Stimulated activated CD8-positive, alpha-beta memory T cell treated with anti-CD3 and anti-CD28 coated beads, Interleukin-4, amount 100 ng/mL, for 48 hours (primary cell): Measurements from ENCODE around the gene ANXA1.

Experiments used
- DNase-seq: peaks from one replicate; pipeline ENCODE4 v3.0.0-alpha.2; 2020

The ANXA1 gene, protein sequence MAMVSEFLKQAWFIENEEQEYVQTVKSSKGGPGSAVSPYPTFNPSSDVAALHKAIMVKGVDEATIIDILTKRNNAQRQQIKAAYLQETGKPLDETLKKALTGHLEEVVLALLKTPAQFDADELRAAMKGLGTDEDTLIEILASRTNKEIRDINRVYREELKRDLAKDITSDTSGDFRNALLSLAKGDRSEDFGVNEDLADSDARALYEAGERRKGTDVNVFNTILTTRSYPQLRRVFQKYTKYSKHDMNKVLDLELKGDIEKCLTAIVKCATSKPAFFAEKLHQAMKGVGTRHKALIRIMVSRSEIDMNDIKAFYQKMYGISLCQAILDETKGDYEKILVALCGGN

DNA sequence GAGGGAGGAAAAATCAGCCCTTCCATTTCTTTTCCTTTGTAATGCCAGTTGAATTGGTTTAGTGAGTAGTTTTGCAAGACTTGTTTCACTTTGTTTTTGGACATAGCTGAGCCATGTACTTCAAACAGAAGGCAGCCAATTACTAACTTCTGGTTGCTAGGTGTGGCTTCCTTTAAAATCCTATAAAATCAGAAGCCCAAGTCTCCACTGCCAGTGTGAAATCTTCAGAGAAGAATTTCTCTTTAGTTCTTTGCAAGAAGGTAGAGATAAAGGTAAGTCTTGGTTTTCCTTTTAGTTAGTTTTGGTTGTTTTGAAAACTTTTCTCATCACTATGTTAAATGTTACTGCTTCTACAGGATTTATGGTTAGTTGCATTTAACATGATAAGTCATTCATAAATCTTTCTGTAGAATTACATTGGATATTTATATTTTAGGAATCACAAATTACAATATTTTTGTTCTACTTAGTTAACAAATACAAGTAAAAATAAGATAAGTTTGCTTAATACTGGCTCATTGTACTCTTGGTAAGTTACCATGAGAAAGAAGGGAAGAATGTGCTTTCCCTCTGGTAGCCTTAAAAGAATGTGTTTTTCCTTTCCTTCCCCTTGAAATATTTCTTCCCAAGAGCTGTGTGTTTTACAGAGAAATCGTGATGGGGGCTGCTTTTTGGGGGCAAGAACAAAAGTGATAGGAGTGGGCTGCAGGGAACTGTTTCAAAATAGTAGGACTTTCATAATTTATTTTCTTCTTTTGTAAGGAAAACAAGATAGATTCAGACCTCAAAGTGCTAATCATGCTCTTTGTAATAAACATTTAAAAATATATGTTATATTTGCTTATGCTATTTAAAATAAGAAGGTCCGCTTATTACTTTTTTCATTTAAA lies at the start of gene ANXA1:
TSS of gene ANXA1 (plus strand) at position 213 of the 890 bp plus-strand sequence. CDS start 6,671 bp downstream, outside the sequence.
- DNase-seq, result no peak

DNA sequence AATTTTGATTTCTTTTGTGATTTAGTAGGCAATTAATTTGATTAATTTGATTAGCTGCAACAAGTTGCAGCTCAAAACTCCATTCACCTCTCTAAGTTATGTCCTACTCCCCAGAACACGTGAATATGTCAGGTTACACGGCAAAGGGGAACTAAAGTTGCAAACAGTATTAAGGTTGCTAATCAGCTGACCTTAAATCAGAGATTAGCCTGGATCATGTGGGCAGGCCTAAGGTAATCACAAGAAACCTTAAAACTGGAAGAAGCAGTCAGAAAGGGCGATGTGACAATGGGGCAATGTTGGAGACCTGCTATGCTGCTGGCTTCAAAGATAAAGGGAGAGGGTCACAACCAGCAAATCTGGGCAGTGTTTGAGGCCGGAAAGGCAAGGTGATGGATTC lies 47.3 kb upstream of the ANXA1 start:
- DNase-seq, result no peak

DNA sequence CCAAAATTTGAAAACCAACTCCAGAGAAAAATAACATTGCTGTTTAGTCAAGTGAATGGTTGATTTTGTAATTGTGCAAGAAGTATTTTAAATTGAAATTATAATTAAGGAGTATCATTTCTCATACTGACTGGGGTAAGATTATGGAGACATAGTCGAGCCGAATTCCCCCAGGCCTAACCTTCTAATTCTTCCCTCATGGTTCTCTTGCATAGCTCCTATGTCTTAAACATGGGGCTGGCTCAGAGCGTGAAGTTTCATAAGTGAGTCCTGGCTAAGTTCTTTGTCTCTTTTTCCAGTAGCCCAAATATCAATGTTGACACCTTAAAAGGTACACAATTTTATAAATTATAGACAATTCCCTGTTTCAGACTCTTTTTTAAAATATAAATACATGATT lies 46.7 kb upstream of the ANXA1 start:
- DNase-seq, result no peak

DNA sequence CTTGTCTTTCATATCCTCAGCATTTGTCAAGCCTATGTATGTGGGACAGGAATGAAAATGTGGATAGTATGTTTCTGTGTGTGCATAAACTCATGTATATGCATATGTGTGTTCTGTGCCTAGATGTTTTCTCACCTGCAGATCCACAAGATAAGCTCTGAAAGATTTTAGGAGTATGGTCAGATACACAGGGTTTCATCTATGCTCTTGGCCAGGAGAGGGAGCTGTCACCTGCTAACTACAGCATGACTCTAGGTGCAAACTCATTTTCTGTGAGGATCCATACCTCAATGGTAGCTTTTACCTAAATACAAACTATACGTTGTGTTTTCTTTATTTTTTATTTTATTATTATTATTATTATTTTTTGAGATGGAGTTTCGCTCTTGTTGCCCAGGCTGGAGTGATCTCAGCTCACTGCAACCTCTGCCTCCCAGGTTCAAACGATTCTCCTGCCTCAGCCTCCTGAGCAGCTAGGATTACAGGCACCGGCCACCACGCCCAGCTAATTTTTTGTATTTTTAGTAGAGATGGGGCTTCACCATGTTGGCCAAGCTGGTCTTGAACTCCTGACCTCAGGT lies 44.1 kb upstream of the ANXA1 start:
- peak; percentile 65 for DNase-seq

DNA sequence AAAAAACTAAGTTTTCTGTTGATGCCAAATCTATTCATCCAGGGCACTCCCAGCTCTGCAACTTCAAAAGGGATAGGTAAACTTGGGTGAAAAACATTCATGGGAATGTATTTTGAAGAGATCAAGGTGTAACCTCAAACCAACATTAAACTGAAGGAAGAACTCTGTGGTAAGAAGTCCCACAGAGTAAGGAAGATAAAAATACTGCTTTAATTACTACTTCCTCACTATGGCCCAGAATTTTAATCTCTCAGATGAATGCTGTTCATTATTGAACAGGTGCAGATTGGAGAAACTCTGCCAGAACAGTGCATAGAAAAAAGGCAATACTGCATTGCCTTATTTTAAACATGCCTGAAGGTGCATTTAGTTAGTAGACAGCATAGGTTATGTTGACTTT lies 37.6 kb upstream of the ANXA1 start:
- no peak for DNase-seq

DNA sequence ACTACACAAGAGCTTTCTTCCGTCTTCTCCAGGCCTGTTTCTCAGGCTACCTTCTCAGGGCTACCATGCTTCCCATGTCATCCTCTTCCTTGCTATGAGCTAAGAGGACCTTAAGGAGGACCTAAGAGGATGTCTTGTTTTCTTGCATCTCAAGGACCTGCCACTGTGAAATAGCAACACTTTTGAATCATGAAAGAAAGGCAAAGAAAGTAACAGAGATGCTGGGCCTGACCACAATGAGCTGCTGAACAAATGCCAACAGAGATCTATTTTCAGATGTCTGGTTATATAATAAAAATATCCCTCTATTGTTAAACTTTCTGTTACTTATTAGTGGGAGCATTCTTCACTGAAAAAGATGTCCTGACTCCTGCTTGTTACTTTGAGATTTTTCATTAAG lies 36.7 kb upstream of the ANXA1 start:
- no peak for DNase-seq

DNA sequence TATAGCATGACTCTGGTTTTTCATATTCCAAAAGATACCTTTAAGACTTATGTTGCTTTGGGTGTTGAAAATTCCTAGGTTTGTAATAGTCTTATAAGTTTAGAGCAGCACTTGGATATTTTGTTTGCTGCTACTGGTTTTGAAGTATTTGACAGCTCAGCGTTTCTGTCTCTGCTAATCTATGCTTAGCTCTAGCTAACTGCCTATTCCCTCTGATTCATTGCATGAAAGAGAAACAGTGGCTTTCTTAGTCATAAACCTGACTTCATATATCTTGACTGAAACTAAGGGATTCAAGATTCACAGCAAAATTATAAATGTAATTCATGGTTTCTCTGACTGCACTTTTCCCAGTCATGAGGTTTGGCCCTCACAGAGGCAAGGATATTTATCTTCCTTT lies 35.6 kb upstream of the ANXA1 start:
- no peak for DNase-seq

GRCh38 chr9:73116880-73117279 lies 34.8 kb upstream of the ANXA1 start:
- no peak for DNase-seq

DNA sequence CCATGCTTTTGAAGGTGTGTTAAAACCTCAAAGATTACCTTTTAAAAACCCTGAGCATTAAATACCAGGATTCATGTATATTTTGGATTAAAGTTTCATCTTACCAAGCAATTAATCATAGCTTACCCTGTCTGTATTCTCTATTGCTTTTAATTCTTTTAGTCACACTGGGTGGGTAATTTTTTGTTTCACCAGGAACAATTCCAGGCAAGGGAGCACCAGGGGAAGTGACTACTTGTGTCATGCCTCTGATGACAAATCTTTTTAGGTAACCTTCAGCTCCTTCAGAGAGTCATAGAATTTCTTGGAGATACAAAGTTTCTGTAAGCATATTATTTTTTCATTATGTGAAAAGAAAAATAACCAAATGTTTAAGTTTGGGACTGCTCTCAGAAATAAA lies 33.4 kb upstream of the ANXA1 start:
- no peak for DNase-seq

DNA sequence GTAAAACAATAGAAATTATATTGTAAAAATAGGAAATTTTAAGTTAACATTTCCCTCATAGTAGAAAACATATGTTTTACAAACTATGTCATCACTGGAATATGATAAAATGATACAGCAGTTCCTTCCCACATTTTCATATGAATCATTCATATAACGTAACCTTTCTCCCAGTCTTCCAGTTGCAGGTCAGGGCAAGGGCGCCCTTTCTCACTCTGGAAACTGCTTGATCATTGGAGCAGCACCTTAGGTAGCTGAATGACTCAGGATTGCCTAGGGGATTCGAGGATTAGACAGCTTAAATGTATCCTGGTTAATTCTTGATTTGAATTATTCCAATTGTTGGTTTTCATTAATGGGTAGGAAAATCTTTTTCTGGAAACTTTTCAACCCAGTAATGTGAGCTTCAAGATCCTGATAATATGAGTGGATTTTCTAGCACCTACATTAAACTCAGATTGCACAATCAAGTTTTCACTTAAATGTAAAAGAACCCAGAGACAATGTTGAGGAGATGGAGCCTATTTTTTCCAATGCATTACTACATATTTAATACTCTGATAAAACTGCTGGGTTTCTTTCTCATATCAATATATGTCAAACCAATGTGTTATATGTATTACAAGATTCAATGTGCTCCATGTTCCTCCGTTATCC lies 32.6 kb upstream of the ANXA1 start:
- no peak for DNase-seq

DNA sequence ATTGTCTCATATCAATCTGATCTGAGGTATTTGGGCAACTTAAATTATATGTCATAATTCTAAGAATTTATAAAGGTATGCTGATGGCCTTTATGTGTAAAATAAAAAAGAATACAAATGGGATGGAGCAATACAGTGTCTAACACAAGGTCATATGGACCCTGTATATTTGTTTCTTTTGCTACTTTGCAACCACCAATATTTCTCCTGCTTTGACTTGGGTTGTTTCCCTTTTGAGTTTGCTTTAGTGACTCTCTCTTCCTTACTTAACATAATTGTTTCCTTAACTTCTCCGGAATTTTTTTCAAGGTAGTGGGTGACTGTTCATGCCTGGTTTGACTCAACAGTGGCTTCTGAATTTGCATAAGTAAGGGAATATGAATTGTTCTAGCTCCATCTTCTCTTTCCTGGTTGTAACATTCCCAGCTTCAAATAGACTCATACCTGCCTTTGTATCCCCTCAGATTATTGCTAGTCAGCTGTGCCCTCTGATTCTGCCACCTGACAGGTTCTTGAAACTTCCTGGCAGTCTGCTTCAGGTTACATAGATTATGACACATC lies 30.2 kb upstream of the ANXA1 start:
- DNase-seq, result no peak

DNA sequence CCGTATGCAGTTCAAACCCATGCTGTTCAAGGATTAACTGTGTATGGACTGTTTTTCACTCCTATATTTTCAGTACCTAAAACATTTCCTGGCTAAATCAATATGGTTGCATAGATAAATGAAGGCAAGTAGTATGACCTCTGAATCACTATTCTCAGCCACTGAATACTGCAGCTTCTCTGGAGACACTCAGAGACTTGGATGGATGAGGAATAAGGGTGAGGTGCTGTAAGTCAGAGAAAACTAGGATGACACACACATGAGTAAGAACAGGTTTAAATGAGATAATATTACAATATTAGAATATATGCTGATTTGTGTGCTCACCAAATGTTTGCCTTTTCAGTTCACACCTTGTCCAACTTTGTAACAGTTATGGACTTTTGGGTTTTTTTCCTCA lies 26.0 kb upstream of the ANXA1 start:
- DNase-seq, result no peak

GRCh38 chr9:73129941-73130685 lies 21.6 kb upstream of the ANXA1 start:
- no peak for DNase-seq

GRCh38 chr9:73131461-73131860 lies 20.2 kb upstream of the ANXA1 start:
- DNase-seq, result no peak

DNA sequence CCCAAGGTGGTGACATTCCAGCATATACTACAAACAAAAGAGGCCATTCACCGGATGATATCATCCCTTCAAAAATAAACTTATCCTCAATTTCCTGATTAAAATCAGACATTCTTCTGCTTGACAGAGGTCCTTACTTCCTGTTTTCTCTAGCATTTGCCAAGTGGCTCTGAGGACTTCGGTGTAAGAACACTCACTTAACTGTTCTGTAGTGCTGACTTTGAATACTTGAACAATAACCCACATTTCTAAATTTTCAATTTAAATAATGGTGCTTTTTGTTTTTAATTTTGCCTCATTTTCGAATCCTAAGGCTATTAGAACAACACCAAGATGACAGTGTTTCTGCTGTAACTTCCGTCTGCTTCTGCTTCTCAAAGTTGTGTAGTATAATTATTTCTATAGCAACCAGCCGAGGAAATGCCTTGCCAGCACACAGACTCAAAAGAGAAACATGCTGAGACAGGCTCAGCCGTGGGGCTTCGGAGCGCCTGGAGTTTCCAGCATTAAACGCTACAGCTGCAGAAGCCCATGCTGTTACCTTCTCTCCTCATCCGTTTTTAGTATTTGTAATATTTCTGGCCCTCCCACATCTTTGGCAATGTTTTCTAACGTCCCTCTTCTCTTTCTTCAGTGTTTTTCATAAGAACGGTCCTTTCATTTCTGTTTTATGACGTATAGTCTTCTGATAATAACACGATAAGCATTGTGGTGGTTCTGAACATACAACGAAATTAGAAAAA lies 19.5 kb upstream of the ANXA1 start:
- peak; percentile 70 for DNase-seq

GRCh38 chr9:73133022-73133651 lies 18.5 kb upstream of the ANXA1 start:
- DNase-seq, result no peak

GRCh38 chr9:73133921-73134407 lies 17.7 kb upstream of the ANXA1 start:
- DNase-seq, result no peak

DNA sequence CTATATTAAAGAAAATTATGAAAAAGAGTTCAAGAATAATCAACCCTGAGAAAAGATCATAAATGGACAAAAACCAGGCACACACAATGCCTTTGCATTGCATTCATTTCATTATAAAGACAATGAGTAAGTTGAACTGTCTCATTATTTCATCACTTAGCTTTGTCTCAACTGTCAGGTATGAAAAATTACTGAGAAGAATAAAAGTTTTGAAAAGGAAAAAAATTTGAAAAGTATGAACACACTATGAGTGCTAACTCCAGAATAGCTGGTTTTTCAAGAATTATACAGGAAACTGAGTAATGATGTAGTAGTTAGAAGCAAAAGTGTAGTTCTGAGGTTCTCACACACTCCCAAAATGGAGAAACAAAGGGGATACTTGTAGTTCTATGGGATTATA lies 16.3 kb upstream of the ANXA1 start:
- no peak for DNase-seq

DNA sequence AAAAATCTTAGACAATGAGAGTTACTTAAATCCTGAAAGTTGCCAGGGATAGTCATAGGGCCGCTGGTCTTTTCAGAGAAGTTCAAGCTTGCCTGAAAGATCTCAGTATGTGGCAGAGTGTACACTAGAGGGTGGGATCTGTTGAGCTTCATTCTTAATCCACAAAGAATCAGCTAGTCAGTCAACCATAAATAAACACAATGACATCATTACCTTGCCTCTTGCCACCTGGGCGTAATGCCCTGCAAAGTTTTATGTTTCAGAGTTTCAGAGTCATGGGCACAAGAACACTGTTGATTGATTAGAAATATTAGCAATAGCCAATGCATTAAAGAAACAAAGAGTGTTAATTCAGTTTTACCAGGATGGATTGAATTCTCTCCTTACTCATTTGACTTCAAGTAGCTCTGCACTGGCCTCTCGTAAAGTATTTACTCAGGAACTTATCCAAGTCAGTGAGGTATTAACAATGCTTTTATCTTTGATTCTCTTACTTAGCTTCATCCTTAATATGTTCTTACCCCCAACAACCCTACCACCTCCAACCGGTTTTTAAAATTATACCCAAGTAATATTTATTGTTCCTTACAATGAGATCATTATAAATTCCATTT lies 14.3 kb upstream of the ANXA1 start:
- DNase-seq, result no peak

GRCh38 chr9:73137914-73138313 lies 13.8 kb upstream of the ANXA1 start:
- DNase-seq, result no peak
